Measurements from ENCODE around the gene MZT2B.
"Not testable (repeated sequence)": the region's sequence is repeated elsewhere in the genome, so short reads cannot be mapped to it uniquely, and the experiment has no call there.

DNA sequence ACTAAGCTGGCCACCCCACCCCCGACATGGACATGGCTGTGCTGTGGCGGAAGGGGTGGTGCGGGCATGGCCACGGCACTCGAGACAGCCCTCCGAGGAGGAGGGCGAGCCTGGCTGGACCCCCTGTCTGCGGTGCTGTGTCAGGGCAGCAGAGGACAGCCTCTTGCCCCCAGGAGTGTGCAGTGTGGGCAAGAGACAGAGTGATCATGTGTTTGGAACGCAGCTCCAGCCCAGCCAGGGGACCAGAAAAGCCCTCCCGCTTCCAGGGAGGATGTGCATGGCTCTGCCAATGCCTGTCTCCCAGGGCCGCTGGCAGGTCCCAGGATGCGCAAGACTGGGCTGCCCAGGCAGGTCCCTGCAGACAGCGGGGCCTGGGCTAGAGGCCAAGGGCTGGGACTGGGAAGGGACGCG lies 43.2 kb upstream of the MZT2B start:
- TF ChIP-seq, protein P1, sequence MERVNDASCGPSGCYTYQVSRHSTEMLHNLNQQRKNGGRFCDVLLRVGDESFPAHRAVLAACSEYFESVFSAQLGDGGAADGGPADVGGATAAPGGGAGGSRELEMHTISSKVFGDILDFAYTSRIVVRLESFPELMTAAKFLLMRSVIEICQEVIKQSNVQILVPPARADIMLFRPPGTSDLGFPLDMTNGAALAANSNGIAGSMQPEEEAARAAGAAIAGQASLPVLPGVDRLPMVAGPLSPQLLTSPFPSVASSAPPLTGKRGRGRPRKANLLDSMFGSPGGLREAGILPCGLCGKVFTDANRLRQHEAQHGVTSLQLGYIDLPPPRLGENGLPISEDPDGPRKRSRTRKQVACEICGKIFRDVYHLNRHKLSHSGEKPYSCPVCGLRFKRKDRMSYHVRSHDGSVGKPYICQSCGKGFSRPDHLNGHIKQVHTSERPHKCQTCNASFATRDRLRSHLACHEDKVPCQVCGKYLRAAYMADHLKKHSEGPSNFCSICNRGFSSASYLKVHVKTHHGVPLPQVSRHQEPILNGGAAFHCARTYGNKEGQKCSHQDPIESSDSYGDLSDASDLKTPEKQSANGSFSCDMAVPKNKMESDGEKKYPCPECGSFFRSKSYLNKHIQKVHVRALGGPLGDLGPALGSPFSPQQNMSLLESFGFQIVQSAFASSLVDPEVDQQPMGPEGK (CRISPR knock-in tag; IDR thresholded peaks at IDR 0.05; ENCODE audit: borderline replicate concordance) = not testable (repeated sequence)
- TF ChIP-seq ZFP30 (CRISPR knock-in tag; IDR thresholded peaks at IDR 0.05); ZNF70 (CRISPR knock-in tag; IDR thresholded peaks at IDR 0.05); PPARA (CRISPR knock-in tag; IDR thresholded peaks at IDR 0.05; ENCODE audit: borderline replicate concordance); OSR1 (CRISPR knock-in tag; IDR thresholded peaks at IDR 0.05); RARB (CRISPR knock-in tag; IDR thresholded peaks at IDR 0.05); CSDC2 (CRISPR knock-in tag; IDR thresholded peaks at IDR 0.05); ZNF565 (CRISPR knock-in tag; conservative IDR thresholded peaks at IDR 0.05; ENCODE audit: low read depth); ISL1 (CRISPR knock-in tag; IDR thresholded peaks at IDR 0.05); ZFP3 (CRISPR knock-in tag; IDR thresholded peaks at IDR 0.05); GLIS3 (CRISPR knock-in tag; IDR thresholded peaks at IDR 0.05); TCF4 (CRISPR knock-in tag; IDR thresholded peaks at IDR 0.05; ENCODE audit: borderline replicate concordance): not testable (repeated sequence)
- TF ChIP-seq, protein P2, sequence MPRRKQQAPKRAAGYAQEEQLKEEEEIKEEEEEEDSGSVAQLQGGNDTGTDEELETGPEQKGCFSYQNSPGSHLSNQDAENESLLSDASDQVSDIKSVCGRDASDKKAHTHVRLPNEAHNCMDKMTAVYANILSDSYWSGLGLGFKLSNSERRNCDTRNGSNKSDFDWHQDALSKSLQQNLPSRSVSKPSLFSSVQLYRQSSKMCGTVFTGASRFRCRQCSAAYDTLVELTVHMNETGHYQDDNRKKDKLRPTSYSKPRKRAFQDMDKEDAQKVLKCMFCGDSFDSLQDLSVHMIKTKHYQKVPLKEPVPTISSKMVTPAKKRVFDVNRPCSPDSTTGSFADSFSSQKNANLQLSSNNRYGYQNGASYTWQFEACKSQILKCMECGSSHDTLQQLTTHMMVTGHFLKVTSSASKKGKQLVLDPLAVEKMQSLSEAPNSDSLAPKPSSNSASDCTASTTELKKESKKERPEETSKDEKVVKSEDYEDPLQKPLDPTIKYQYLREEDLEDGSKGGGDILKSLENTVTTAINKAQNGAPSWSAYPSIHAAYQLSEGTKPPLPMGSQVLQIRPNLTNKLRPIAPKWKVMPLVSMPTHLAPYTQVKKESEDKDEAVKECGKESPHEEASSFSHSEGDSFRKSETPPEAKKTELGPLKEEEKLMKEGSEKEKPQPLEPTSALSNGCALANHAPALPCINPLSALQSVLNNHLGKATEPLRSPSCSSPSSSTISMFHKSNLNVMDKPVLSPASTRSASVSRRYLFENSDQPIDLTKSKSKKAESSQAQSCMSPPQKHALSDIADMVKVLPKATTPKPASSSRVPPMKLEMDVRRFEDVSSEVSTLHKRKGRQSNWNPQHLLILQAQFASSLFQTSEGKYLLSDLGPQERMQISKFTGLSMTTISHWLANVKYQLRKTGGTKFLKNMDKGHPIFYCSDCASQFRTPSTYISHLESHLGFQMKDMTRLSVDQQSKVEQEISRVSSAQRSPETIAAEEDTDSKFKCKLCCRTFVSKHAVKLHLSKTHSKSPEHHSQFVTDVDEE (CRISPR knock-in tag; IDR thresholded peaks at IDR 0.05) = not testable (repeated sequence)
- TF ChIP-seq, protein P3, sequence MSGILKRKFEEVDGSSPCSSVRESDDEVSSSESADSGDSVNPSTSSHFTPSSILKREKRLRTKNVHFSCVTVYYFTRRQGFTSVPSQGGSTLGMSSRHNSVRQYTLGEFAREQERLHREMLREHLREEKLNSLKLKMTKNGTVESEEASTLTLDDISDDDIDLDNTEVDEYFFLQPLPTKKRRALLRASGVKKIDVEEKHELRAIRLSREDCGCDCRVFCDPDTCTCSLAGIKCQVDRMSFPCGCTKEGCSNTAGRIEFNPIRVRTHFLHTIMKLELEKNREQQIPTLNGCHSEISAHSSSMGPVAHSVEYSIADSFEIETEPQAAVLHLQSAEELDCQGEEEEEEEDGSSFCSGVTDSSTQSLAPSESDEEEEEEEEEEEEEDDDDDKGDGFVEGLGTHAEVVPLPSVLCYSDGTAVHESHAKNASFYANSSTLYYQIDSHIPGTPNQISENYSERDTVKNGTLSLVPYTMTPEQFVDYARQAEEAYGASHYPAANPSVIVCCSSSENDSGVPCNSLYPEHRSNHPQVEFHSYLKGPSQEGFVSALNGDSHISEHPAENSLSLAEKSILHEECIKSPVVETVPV (CRISPR knock-in tag; IDR thresholded peaks at IDR 0.05) = not testable (repeated sequence)

Measured in SK-N-SH treated with all-trans-retinoic acid at 6 μM for 48 hours (cell line).